Measurements from ENCODE around the gene TSR3. TPM values are rescaled to one million over a fixed set of nuclear protein-coding genes. Genes with fewer than 3 reads are reported as not detected.

TSR3 gene
- total RNA-seq, 2 donors from 2014 or later, result 70.5 to 98.8 TPM

GRCh38 chr16:1347962-1348361 lies 3.7 kb downstream of the TSR3 start:
- H3K27ac ChIP-seq, result no peak overlapping the region
- 90 to 91% methylated on average over 5 to 27 of the region's 29 CpGs for WGBS, 2 donors
- ATAC-seq, result no peak
- H3K27me3 ChIP-seq, result no peaks in the 10 kb centered on the region
- H3K9me3 ChIP-seq, result no peaks in the 10 kb centered on the region
- H3K4me3 ChIP-seq, result no peak overlapping the region
- intact Hi-C loops (cut with DNase I), result no loop called here
- DNase-seq, result no peak
- H3K4me1 ChIP-seq, result peaks cover 30% of the 10 kb centered on the region
- no peak for TF ChIP-seq CTCF (IDR thresholded peaks at IDR 0.05)
- no peak for TF ChIP-seq POLR2A (IDR thresholded peaks at IDR 0.05)
- peaks cover 3 to 5% of the 10 kb centered on the region in 2 donors for H3K36me3 ChIP-seq (replicated peaks in 1 of 2; ENCODE audit: insufficient read depth in 1 of 2, low read depth in 2 of 2)

- H3K27me3 ChIP-seq, result no peaks in the 10 kb centered on the region
- peaks cover 3 to 5% of the 10 kb centered on the region in 2 donors for H3K36me3 ChIP-seq (replicated peaks in 1 of 2; ENCODE audit: insufficient read depth in 1 of 2, low read depth in 2 of 2)
- peaks cover 29% of the 10 kb centered on the region for H3K4me1 ChIP-seq
- TF ChIP-seq CTCF (IDR thresholded peaks at IDR 0.05) (no peak), POLR2A (IDR thresholded peaks at IDR 0.05) (no peak)
- H3K27ac ChIP-seq, result no peak overlapping the region
- no peaks in the 10 kb centered on the region for H3K9me3 ChIP-seq
- DNase-seq, result no peak
- no peak overlapping the region for H3K4me3 ChIP-seq
- no peak for ATAC-seq
- intact Hi-C loops (cut with DNase I), result no loop called here
- 78 to 82% methylated on average over 5 to 22 of the region's 31 CpGs for WGBS, 2 donors
Observed at GRCh38 chr16:1347286-1347855, 4.3 kb downstream of the TSR3 start.

- intact Hi-C loops (cut with DNase I), result no loop called here
Observed at GRCh38 chr16:1346422-1347285, 5.0 kb downstream of the TSR3 start.

GRCh38 chr16:1345651-1346421 lies 5.8 kb downstream of the TSR3 start:
- ATAC-seq, result no peak
- peaks cover 3 to 5% of the 10 kb centered on the region in 2 donors for H3K36me3 ChIP-seq (replicated peaks in 1 of 2; ENCODE audit: insufficient read depth in 1 of 2, low read depth in 2 of 2)
- intact Hi-C loops (cut with DNase I), result no loop called here
- DNase-seq, result no peak
- H3K4me3 ChIP-seq, result no peak overlapping the region
- TF ChIP-seq CTCF (IDR thresholded peaks at IDR 0.05) (no peak), POLR2A (IDR thresholded peaks at IDR 0.05) (no peak)
- H3K4me1 ChIP-seq, result peaks cover 26% of the 10 kb centered on the region
- H3K27me3 ChIP-seq, result no peaks in the 10 kb centered on the region
- H3K27ac ChIP-seq, result no peak overlapping the region
- 80 to 84% methylated on average over 4 to 19 of the region's 31 CpGs for WGBS, 2 donors
- H3K9me3 ChIP-seq, result no peaks in the 10 kb centered on the region

More at GRCh38 chr16:1346422-1347285, 5.0 kb downstream of the TSR3 start:
- DNase-seq (no peak), ATAC-seq (no peak)
- TF ChIP-seq CTCF (IDR thresholded peaks at IDR 0.05) (no peak), POLR2A (IDR thresholded peaks at IDR 0.05) (no peak)
- H3K27ac ChIP-seq, result no peak overlapping the region
- 72% methylated on average over 33 of the region's 34 CpGs; no CpG with 5 or more reads in 1 of the 2 donors for WGBS, 2 donors
- no peak overlapping the region for H3K4me3 ChIP-seq
- peaks cover 3 to 5% of the 10 kb centered on the region in 2 donors for H3K36me3 ChIP-seq (replicated peaks in 1 of 2; ENCODE audit: insufficient read depth in 1 of 2, low read depth in 2 of 2)
- H3K27me3 ChIP-seq, result no peaks in the 10 kb centered on the region
- H3K4me1 ChIP-seq, result peaks cover 31% of the 10 kb centered on the region
- no peaks in the 10 kb centered on the region for H3K9me3 ChIP-seq

Measured in body of pancreas (tissue), 4 donors.